Stimulated activated CD4-positive, alpha-beta T cell treated with anti-CD3 and anti-CD28 coated beads, TNF-alpha, amount 100 ng/mL, for 4 hours (primary cell): ENCODE data around the gene ALPL.
A peak's percentile ranks its signal among the peaks of the same experiment; 100 is the strongest.

Experiments
- DNase-seq, 3 experiments: peaks; one replicate each; pipeline ENCODE4 v3.0.0-alpha.2; 2020; ENCODE audit warnings: low read depth in 3 of 3

Gene ALPL

DNA sequence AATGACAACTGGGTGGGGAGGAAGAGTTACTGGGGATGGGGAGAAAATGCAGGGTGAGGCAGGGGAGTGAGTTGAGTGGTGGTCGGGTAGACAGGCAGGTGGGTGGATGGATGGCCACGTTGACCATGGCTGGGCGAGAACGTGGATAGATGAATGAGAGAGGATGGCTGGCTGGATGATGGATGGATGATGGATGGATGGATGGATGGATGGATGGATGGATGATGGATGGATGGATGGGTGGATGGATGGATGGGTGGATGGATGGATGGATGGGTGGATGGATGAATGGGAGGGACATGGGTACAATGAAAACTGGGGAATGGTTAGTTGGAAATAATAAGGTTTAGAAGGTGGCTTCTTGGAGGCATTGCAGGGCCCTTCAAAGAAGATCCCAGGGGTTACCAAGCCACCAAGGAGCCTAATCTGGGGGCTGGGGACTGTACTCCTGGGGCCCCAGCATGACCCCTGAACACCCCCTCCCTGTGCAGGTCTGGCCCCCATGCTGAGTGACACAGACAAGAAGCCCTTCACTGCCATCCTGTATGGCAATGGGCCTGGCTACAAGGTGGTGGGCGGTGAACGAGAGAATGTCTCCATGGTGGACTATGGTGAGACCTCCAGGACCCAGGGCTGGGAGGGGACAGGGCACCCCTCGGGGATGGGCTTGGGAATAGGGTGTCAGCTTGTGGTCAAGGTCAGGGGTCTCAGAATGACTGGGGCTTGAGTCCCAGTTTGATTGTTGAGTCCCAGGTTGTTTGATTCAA lies 67.0 kb downstream of the ALPL start:
- DNase-seq, result no peak

DNA sequence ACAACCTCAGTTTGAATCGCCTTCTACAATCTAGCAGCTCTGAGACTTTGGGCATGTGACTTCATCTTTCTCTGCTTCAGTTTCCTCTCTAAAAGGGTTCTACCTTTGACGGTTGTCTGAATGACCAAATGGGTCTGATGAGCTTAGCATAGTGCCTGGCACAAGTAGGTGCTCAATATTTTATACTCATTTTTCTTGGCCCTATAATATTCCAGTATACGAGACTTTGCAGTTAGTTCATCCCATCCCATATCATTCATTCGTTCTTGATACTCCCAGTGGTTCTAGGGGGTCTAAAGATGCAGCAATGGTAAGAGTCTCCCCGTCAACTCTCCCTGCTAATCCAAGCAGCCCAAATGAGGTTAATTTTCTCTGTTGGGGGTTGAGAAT lies 67.6 kb downstream of the ALPL start:
- DNase-seq, result no peak

DNA sequence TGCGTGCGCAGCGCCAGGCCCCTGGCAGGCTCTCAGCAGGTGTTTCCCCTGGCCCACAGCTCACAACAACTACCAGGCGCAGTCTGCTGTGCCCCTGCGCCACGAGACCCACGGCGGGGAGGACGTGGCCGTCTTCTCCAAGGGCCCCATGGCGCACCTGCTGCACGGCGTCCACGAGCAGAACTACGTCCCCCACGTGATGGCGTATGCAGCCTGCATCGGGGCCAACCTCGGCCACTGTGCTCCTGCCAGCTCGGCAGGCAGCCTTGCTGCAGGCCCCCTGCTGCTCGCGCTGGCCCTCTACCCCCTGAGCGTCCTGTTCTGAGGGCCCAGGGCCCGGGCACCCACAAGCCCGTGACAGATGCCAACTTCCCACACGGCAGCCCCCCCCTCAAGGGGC lies 68.1 kb downstream of the ALPL start:
- DNase-seq, result no peak

DNA sequence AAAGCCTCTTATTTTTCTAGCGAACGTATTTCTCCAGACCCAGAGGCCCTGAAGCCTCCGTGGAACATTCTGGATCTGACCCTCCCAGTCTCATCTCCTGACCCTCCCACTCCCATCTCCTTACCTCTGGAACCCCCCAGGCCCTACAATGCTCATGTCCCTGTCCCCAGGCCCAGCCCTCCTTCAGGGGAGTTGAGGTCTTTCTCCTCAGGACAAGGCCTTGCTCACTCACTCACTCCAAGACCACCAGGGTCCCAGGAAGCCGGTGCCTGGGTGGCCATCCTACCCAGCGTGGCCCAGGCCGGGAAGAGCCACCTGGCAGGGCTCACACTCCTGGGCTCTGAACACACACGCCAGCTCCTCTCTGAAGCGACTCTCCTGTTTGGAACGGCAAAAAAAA lies 68.7 kb downstream of the ALPL start:
- no peak for DNase-seq

DNA sequence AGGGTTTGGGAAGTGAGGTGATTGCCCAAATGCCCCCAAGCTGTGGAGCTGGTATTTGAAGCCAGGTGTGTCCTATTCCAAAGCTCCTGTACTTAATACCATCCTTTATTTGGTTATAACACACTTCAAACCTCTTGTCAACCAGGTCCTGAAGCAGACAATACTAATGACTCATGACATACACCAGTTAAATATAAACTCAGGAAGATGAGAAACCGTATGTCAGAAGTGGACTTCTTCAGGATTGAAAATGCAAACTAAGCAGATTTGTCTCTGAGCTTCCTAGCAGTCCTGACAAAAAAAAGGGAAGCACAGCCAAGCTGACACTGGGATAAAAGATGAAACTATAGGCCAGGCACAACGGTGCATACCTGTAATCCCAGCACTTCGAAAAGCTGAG lies 70.6 kb downstream of the ALPL start:
- no peak for DNase-seq

DNA sequence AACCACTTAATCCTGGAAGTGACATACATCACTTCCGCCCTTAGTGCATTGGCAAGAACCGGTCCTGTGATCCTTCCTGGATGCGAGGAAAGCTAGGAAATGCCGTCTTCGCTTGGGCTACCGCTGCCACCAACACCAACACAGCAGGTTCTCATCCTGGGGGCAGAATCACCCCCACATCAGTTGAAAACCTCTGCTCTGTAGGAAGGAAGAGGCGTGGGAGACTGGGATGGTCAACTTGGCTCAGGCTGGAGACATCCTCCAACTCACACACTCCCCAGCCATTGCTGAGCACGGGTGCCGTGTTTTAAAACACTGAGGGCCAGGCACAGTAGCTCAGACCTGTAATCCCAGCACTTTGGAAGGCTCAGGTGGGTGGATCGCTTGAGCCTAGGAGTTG lies 74.9 kb downstream of the ALPL start:
- no peak for DNase-seq

DNA sequence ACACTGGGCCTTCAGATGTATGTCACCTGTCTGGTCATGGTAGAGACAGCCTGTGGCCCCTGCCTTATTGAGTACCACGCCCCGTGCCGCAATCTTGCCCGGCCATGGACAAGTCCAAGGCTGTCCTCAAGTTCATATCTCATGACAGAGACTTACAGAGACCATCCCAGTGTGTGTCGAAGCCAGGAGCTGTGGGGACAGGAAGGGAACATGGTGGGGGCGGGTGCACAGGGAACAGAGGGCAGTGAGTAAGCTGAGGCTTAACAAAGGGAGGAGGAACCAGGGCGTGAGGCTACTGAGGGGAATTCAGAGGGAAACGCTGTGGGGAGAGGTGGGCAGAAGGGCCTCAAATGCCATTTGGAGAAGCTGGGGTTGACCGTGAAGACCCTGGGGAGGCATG lies 75.8 kb downstream of the ALPL start:
- no peak for DNase-seq

DNA sequence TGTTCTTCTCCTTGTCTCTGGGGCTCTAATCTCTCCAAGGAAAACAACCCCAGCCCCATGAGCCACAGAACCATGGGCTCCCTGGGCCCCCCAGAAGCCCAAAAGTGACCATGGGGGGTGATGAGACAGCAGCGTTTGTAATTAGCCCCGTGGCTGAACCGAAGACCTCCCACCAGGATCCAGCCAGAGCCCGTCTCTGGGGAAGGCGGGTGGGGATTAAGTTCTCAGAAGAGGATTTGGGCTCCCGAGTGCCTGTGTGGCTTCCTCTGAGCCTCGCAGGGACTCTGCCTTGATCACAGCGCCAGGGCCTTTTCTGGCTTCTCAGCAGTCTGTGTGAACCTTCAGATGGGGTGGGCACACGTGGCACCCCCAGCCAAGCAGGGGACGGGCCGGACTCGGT lies 77.0 kb downstream of the ALPL start:
- no peak for DNase-seq

DNA sequence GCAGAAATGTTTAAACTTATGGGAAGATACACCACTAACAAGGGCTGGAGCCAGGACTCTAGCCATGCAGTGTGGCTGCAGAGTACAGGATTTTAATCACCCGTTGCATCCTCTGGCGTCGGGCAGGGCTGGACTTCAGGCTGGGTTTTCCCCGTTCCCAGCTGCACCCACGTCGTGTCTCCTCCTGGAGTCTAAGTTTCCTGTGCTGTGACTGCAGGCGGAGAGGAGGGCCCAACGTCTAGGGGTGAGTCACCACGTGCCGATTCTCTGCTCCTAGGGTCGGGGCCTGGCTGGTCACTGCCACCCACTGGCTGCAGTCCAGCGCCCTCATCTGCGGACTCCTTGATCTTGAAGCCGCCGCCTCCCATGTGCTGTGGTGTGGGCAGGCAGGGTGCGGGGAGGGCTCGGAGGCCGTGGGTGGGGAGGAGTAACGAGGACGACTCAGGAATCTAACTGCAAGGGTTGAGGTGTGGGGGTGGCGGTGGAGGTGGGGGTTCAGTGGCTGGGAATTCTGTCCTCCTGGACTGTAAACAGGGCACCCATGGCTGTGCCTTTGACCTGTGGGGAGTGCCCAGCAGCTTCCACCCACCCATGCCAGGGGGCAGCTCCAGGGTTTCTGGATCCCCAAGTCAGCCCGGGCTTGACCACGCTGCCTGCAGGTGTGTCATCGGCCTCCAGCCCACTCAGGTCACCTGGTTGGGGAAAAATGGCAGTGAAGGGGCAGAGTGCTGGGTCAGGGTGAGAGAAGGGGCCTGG lies 77.8 kb downstream of the ALPL start:
- no peak for DNase-seq

DNA sequence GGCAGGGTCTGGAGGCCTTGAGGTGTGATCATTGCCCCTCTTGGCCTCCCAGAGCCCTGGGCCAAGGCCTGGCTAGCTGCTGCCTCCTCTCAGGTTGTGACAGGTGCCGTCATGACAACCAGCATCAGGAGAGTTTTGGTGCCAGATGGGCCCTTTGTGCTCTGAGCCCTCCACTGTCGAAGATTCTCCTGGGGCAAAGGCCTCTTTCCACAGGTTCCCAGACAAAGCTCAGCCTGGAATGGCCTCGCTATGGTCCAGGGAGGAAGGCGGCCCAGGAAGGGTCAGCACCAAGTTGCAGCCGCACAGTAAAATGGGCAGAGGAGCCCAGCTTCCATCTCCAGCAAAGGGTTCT lies 78.4 kb downstream of the ALPL start:
- DNase-seq, result no peak

DNA sequence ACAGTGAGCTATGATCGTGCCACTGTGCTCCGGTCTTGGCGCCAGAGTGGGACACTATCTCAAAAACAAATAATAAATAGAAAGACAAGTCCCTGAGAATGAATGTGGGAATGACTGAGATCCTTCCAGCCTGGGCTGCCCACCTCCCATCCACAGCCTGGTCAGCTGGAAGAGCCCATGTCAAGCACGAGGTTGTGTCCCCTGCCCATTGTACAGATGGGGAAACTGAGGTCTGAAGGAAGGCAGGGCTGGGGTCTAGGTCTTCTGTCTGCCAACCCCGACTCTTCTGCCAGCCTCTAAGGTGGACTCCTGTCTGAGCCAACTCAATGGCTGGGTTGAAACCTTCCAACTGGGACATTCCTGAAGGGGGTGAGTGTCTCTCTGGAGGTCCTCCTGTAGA lies 80.4 kb downstream of the ALPL start:
- DNase-seq, result no peak

DNA sequence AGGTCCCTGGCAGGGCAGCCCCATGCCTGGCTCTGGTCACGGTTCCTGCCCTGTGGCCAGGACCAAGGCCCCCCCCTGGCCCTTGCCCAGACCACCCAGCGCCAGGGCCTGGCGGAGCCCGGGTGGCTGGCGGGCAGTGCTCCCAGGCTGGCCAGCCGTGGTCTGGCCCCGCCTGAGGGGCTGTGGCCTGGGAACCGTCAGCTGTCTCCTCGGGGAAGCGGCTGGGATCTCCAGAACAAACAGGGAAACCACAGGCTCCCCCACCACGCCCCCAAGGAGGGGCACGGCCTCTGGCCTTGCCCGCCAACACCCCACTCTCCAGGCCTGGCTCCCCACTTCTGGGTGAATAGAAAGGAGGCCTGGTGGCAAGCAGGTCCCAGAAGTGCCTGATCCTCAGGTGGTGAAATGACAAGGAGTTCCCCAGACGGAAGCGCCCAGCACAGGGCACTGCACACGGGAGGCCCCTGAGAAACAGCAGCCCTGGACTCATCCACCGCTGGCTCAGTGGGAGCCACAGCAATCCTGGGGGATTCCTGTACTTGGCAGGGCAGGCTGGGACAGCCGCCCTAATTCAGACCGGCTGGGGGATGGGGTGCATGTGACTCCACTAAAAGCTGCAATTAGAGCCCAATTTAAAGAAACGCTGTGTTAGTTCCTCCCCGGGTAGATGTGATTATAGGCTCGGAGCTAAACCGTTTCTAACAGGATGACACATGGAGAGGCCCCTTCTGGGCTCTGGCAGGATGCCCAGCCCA lies 81.1 kb downstream of the ALPL start:
- no peak for DNase-seq

DNA sequence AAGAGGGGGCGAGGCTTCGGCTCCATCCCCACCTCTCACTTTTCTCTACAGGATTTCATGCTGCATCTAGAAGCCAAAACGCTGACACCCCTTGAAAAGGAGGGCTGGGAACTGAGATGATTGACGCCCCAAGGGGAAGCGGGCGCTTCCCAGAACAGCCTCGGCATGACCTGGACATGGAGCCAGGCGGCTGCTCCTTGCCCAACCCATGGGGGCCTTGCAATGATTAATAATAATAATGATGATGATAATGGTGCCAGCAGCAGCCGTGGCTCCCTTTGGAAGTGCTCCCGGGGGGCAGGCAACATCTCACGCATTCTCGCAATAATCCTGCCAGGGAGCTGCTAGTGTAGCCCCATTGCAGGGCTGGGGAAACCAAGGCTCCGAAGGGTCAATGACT lies 81.7 kb downstream of the ALPL start:
- no peak for DNase-seq

DNA sequence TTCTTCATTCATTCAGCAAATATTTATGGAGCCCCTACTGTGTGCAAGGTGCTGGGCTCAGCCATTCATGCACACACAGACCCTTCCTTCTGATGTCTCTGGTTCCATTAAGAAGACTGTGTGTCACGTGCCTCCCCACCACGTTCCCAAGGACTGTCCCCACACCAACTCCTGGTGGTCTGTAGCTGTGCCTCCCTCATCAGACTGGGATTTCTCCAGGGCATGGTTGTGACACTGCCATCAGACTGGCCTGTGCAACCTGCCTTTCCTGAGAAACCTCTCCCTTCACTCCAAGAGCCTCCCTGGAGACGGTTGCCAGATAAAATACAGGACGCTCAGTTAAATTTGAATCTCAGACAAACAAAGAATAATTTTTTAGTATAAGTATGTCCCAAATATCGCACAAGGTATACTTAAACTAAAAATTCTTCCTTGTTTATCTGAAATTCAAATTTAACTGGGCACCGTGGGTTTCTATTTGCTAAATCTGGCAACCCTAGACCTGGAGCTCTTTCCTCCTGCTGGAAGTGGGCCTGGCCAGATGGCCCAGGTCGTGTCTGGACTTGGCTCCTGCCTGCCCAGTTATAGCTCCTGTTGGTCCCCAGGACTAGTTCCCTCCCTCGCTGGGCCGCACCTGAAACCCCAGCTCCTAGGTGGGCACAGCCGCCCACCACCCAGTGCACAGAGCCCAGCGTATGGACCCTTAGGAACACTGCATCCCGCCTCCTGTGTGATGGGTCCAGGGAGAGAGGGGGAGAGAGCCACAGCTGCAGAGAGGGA lies 83.1 kb downstream of the ALPL start:
- DNase-seq, result no peak

DNA sequence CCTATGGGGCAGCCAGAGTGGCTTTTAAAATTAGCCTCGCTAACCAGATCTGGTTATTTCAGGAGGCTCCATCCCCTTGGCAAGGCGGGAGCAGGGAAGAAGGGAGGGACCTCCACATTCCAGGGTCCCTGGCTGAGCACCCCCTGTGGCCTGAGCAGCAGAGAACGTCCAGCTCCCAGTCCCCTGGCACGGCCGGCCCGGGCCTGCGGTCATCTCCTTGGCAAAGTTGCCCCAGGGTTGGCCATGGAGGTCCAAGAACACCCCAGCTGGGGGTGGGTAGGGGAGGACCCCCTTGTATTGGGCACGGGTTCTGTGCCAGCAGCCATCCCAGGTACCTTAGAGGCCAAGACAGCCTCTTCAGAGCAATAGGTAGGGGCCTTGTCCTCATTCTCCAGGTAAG lies 84.0 kb downstream of the ALPL start:
- DNase-seq, result no peak

DNA sequence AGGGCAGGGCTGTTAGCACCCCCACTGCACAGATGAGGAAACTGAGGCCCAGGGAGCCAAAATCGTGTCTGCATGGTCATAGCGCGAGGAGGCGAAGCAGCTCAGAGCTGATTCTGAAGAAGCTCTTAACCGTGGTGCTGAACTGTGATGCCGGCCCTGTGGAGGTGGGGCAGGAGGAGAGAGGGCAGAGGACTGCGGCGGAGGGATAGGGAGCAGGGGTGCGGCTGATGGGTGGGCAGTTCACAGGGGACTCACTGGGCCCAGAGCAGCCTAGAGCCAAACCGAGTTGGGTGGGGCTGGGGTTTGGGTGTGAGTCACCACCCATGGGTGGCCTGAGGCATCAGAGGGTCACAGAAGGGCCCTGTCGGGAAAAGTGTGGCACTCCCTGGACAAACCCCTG lies 85.3 kb downstream of the ALPL start:
- DNase-seq, result no peak

DNA sequence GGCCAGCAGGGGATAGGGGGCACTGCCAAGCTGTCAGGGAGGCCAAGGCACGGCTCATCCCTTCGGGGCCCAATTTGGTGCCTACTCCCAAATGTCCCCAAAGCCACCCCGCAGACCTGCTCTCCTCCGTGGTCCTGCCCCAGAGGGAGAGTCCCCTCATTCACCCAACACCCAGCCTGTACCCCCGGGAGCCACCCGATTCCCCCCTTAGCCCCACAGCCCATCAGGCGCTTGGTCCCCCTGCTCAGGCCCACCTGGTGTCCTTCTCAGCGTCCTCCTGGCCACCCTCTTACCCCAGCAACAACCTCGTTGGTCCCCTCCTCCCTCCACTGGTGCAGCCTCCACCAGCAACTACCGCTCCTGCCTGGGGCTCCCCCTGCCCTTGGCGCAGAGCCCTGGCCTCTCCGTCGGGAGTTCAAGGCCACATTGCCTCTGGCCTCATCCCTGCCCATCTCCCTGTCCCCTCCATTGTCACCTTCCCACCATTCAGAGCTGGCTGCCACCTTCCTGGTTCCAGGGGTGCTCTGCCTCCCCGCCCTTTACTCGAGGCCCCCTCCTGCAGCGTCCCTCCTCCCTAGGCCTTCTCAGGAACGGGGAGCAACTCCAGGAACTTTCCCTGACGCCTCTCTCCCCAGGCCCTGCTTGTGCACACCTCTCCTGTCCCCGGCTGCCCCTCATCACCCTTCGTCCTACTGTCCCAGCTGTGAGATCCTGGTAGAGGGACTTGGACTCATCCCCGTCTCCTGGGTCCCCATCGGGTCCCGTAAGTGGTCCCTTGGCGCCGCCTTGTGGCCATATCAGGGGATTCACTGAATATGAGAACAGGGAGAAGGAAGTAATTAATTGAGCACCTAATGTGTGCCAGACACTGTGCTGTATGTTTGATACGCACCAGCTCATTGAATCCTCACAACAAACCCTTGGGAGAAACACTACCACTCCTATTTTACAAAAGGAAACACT lies 86.0 kb downstream of the ALPL start:
- peak; percentile 7 to 12 (median 10) for DNase-seq

DNA sequence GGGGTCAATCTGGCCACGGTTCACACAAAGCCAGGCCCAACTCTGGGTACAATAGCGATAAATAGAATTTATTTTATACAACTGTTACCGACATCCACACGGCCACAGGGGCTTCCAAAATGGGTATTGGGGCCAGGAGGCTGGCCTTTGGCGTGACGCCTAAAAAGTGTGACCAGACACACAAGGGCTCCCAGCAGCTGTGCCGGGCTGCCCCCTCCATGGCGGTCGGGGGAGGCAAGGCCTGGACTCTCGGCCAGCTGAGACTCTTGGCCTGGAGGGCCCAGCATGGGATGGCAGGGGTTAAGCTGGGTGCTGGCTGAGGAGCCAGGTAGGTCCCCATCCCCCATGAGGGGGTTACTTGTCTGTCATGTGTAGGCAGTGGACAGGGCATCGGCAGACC lies 87.0 kb downstream of the ALPL start:
- DNase-seq, result no peak

DNA sequence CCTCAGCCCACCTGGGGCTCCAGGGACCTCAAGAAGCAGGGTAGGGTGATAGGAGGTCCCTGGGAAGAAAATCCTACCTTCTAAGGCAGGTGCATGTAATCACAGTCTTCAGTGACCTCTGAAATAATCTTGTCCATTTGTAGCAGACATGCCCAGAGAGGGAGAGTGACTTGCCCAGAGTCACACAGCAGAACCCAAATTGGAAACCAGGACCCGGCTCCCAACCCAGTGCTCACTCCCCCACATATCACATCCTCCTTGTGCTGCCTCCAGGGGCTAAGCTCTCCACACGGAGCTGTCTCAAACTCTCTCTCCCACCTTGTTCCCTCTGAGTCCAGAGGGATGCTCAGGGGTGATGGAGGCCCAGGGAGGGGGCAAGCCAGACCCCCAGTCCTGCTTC lies 87.4 kb downstream of the ALPL start:
- no peak for DNase-seq

DNA sequence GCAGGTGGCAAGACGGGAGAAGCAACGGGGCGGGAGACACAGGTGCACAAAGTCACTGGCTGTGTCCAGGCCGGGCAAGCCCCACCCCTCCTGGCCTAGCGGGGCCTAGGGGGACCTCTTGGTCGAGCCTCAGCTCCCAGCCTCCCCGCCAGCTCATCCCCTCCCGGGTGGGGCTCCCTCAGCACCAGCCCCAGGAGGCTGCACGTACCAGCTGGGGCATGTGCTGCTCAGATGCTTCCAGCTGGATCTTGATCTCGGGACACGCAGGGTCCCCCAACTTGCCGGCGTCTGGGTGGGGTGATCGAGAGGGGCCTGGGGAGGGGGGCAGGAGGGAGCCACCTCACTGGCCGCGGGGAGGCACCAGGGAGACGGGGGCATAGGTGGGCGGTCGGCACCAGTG lies 88.5 kb downstream of the ALPL start:
- no peak for DNase-seq

DNA sequence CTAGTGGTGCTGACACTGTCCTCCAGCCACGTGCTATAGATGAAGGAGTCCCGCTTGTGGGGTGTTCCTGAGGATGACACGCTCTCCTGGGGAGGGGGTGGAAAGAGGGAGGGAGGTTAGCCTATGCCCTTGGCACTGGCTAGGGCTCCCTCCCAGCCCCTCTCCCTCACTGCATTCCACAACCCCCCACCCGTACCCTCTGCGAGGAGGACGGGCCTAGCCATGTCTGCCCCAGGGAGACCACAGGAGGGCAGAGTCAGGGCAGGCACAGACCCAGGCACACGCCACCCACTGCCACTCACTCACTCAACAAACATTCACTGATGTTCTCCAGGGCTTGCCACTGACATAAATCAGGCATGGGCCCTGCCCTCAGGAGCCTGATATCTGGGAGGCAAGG lies 89.2 kb downstream of the ALPL start:
- DNase-seq, result no peak
